SK-N-SH treated with all-trans-retinoic acid at 6 μM for 48 hours (cell line): Measurements from ENCODE around the gene MUC5AC.

Source experiments
- ARNTL ChIP-seq: fragments of 450-650 bp; formaldehyde crosslinking; IDR thresholded peaks from 2 replicates; pipeline ENCODE4 v1.5.0; 2020; ENCODE audit warnings: low read depth, mild to moderate bottlenecking, moderate library complexity, borderline replicate concordance
- BACH2 ChIP-seq: fragments of 250-450 bp; sonication (Bioruptor Pico); IDR thresholded peaks from 2 replicates; pipeline ENCODE4 v1.9.0; 2021; ENCODE audit warnings: mild to moderate bottlenecking, borderline replicate concordance
- CREB5 ChIP-seq: fragments of 250-450 bp; sonication (Bioruptor Pico); IDR thresholded peaks from 2 replicates; pipeline ENCODE4 v1.5.1; 2020; ENCODE audit warnings: low read depth, mild to moderate bottlenecking, moderate library complexity
- ESRRG ChIP-seq: fragments of 250-450 bp; sonication (Bioruptor Pico); IDR thresholded peaks from 2 replicates; pipeline ENCODE4 v1.6.1; 2021; ENCODE audit warnings: mild to moderate bottlenecking
- PPARA ChIP-seq: fragments of 250-450 bp; sonication (Bioruptor Pico); IDR thresholded peaks from 2 replicates; pipeline ENCODE4 v1.5.0; 2020; ENCODE audit warnings: mild to moderate bottlenecking, borderline replicate concordance
- ZFP3 ChIP-seq: fragments of 250-450 bp; sonication (Bioruptor Pico); IDR thresholded peaks from 2 replicates; pipeline ENCODE4 v1.5.0; 2020; ENCODE audit warnings: mild to moderate bottlenecking, moderate library complexity
- TF ChIP-seq, protein P1 (sequence below): fragments of 250-450 bp; sonication (Bioruptor Pico); IDR thresholded peaks from 2 replicates; pipeline ENCODE4 v1.5.1; 2021; ENCODE audit warnings: mild to moderate bottlenecking, moderate library complexity
- TF ChIP-seq, protein P2 (sequence below): fragments of 250-450 bp; sonication (Bioruptor Pico); IDR thresholded peaks from 2 replicates; pipeline ENCODE4 v1.8.0; 2020; ENCODE audit warnings: mild to moderate bottlenecking, moderate library complexity, borderline replicate concordance

DNA sequence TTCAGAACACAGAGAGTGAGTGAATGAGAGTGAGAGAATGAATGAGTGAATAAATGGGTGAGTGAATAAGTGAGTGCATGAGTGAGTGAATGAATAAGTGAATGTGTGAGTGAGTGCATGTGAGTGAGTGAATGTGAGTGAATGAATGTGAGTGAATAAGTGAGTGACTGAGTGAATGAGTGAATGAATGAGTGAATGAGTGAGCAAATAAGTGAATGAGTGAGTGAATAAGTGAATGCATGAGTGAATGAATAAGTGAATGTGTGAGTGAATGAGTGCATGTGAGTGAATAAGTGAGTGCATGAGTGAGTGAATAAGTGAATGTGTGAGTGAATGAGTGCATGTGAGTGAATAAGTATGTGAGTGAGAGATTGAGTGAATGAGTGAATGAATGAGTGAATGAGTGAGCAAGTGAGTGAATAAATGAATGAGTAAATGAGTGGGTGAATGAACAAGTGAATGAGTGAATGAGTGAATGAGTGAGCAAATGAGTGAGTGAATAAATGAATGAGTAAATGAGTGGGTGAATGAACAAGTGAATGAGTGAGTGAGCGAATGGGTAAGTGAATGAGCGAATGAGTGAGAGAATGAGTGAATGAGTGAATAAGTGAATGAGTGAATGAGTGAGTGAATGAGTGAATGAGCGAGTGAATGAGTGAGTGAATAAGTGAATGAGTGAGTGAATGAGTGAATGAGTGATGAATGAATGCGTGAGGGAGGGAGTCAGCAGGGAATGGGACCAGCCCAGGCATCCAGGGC, 43.8 kb downstream of the MUC5AC start:
- TF ChIP-seq, protein P1, sequence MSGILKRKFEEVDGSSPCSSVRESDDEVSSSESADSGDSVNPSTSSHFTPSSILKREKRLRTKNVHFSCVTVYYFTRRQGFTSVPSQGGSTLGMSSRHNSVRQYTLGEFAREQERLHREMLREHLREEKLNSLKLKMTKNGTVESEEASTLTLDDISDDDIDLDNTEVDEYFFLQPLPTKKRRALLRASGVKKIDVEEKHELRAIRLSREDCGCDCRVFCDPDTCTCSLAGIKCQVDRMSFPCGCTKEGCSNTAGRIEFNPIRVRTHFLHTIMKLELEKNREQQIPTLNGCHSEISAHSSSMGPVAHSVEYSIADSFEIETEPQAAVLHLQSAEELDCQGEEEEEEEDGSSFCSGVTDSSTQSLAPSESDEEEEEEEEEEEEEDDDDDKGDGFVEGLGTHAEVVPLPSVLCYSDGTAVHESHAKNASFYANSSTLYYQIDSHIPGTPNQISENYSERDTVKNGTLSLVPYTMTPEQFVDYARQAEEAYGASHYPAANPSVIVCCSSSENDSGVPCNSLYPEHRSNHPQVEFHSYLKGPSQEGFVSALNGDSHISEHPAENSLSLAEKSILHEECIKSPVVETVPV, result no peak
- TF ChIP-seq BACH2 (no peak), ARNTL (CRISPR knock-in tag) (no peak), PPARA (CRISPR knock-in tag) (no peak), ESRRG (CRISPR knock-in tag) (no peak), ZFP3 (CRISPR knock-in tag) (no peak), CREB5 (CRISPR knock-in tag) (no peak)
- TF ChIP-seq, protein P2, sequence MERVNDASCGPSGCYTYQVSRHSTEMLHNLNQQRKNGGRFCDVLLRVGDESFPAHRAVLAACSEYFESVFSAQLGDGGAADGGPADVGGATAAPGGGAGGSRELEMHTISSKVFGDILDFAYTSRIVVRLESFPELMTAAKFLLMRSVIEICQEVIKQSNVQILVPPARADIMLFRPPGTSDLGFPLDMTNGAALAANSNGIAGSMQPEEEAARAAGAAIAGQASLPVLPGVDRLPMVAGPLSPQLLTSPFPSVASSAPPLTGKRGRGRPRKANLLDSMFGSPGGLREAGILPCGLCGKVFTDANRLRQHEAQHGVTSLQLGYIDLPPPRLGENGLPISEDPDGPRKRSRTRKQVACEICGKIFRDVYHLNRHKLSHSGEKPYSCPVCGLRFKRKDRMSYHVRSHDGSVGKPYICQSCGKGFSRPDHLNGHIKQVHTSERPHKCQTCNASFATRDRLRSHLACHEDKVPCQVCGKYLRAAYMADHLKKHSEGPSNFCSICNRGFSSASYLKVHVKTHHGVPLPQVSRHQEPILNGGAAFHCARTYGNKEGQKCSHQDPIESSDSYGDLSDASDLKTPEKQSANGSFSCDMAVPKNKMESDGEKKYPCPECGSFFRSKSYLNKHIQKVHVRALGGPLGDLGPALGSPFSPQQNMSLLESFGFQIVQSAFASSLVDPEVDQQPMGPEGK (CRISPR knock-in tag), result no peak
